Thyroid gland (tissue), 4 donors: Measurements from ENCODE around the gene MRPS7. TPM values are rescaled to one million over a fixed set of nuclear protein-coding genes. Genes with fewer than 3 reads are reported as not detected.
A peak's percentile ranks its signal among the peaks of the same experiment; 100 is the strongest.

Experiments
- DNase-seq, 2 donors: peaks; one replicate each; pipeline ENCODE4 v3.0.0-alpha.2; 2019
- H3K27ac ChIP-seq, 3 donors: fragments of 200-600 bp; sonication (generic); 1 replicate in 2 of 3; 2 replicates in 1 of 3; pipeline ENCODE4 v1.5.1; 2016 to 2019; ENCODE audit warnings: mild to moderate bottlenecking in 1 of 3, moderate library complexity in 1 of 3
- H3K27me3 ChIP-seq: fragments of 200-600 bp; sonication (generic); one replicate; pipeline ENCODE4 v1.5.1; 2019
- H3K36me3 ChIP-seq, 2 donors: fragments of 200-600 bp; sonication (generic); one replicate each; pipeline ENCODE4 v1.5.1; 2016 to 2019
- H3K4me1 ChIP-seq, 2 donors: fragments of 200-600 bp; sonication (generic); one replicate each; pipeline ENCODE4 v1.5.1; 2017 to 2019
- H3K4me3 ChIP-seq, 3 donors: fragments of 200-600 bp; sonication (generic); replicated peaks in 1 of 3; 1 replicate in 2 of 3; 2 replicates in 1 of 3; pipeline ENCODE4 v1.5.1; 2016; ENCODE audit warnings: mild to moderate bottlenecking in 1 of 3
- H3K9me3 ChIP-seq: fragments of 200-600 bp; sonication (generic); one replicate; pipeline ENCODE4 v1.5.1; 2017
- POLR2A ChIP-seq, 2 donors: fragments of 450-650 bp; IDR thresholded peaks; one replicate each; pipeline ENCODE4 v1.6.1; 2017; ENCODE audit warnings: antibody characterized with exemption in 2 of 2, mild to moderate bottlenecking in 2 of 2, moderate library complexity in 1 of 2
- WGBS, 2 donors: methylation state at CpG; one replicate each; pipeline ENCODE4 v1.1.5; 2017; 5-methylcytosine and 5-hydroxymethylcytosine counted together
- intact Hi-C: fragments of 100-400 bp; cut with DNase I; formaldehyde crosslinking; loops from one replicate; pipeline ENCODE4 v1.15.1; 2023
- total RNA-seq, 4 donors: library from RNA; depleted of rRNA; stranded (reverse); fragments of >200 nt; gene quantifications; one replicate each; pipeline ENCODE4 v1.2.3, GENCODE V29; 2016
- TF ChIP-seq, protein P1 (sequence below), 6 experiments: fragments of 200-600 bp in 3 of 6; fragments of 450-650 bp in 3 of 6; sonication (generic) in 3 of 6; IDR thresholded peaks; one replicate each; pipeline ENCODE4 v1.5.1; 2016 to 2019; ENCODE audit warnings: antibody characterized with exemption in 6 of 6, mild to moderate bottlenecking in 2 of 6, inconsistent platforms in 1 of 6, moderate library complexity in 1 of 6

MRPS7 gene
- total RNA-seq, 4 donors from 2014 or later: 29.9 to 59.4 (median 41.0) TPM

DNA sequence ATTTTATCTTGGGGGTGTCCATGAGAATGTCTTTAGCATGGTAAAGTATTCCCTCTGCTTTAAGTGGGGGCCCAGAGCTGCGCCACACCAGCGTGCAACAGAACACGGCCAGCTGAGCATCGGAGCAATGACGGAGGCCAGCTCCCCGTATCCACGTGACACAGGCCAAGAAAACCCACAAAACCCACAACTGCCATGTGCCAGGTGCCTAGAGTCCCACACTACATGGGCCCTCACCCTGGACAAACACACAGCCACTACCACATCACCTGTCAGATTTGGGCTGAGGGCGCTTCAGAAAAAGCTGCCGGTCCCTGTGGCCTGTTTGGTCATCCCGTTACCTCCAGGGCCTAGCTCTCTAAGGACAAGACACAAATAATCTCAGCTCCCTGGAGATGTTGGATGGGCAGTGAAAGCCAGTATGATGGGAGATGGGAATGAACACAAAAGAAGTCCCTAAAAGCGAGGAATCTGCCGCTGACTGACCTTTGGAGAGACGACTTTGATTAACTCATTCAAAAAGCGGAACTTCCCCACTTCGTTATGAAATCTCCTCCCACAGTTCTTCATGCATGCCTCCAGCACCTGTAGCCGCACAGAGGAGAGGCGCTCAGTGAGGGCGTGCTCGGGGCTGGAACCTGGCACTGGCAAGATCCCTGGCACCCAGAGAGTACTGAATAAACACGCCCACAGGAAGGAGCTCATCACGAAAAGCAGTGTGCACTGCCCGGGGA, 17.4 kb upstream of the MRPS7 start:
- TF ChIP-seq POLR2A (IDR thresholded peaks at IDR 0.05): no peak
- TF ChIP-seq, protein P1, sequence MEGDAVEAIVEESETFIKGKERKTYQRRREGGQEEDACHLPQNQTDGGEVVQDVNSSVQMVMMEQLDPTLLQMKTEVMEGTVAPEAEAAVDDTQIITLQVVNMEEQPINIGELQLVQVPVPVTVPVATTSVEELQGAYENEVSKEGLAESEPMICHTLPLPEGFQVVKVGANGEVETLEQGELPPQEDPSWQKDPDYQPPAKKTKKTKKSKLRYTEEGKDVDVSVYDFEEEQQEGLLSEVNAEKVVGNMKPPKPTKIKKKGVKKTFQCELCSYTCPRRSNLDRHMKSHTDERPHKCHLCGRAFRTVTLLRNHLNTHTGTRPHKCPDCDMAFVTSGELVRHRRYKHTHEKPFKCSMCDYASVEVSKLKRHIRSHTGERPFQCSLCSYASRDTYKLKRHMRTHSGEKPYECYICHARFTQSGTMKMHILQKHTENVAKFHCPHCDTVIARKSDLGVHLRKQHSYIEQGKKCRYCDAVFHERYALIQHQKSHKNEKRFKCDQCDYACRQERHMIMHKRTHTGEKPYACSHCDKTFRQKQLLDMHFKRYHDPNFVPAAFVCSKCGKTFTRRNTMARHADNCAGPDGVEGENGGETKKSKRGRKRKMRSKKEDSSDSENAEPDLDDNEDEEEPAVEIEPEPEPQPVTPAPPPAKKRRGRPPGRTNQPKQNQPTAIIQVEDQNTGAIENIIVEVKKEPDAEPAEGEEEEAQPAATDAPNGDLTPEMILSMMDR (IDR thresholded peaks at IDR 0.05): no peak
- Histone ChIP-seq H3K4me1 (peaks cover 0 to 4% of the 10 kb centered on the region in 2 donors), H3K27me3 (no peaks in the 10 kb centered on the region), H3K9me3 (no peaks in the 10 kb centered on the region), H3K4me3 (no peak overlapping the region), H3K36me3 (peaks cover 66 to 70% of the 10 kb centered on the region in 2 donors), H3K27ac (no peak overlapping the region)
- DNase-seq: no peak
- intact Hi-C loops: no loop called here
- WGBS, 2 donors: 89 to 90% methylated on average over 22 of the region's 22 CpGs

DNA sequence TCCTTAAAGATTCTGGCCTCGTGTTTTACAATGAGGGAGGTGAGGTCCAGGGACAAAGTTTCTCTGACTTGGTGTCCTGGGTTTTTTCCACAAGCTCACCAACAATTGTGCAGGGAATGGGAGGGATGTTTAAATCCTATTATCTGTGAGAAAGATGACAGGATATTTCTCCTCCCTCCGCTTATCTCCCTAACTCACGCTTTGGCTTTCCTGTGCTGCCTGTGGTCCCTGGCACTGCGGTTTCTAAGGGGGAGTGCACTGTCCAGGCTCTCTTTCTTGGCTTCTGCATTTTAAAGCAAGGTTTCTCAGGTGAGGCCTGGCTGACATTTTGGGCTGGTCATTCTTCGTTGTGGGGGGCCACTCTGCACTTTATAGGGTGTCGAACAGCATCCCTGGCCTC, 16.7 kb upstream of the MRPS7 start:
- H3K27me3 ChIP-seq: no peaks in the 10 kb centered on the region
- 93% methylated on average over 6 of the region's 6 CpGs for WGBS, 2 donors

DNA sequence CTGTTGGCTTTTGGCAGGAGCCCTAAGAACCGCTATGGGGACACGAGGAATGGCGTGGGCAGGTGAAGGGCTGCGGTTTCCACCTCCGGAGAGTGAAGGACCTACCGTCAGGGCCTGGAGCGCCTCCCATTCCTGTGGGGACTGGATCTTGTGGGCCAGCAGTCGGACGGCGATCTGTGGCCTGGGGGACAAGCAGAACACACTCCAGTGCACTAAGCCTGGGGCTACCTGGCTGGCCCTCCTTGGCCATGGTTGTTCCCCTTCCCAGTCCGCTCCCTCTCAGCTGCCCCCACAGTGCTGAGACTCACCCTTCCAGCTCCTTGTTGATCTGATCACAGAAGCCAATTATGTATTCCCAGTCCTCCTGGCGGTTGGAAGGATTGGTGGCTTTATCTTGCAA, 15.3 kb upstream of the MRPS7 start:
- WGBS, 2 donors: 92 to 99% methylated on average over 12 of the region's 12 CpGs
- Histone ChIP-seq H3K27me3 (no peaks in the 10 kb centered on the region), H3K27ac (no peak overlapping the region), H3K4me3 (no peak overlapping the region), H3K9me3 (no peaks in the 10 kb centered on the region), H3K36me3 (peaks cover 45 to 50% of the 10 kb centered on the region in 2 donors), H3K4me1 (peaks cover 0 to 14% of the 10 kb centered on the region in 2 donors)
- intact Hi-C loops: no loop called here
- no peak for DNase-seq
- TF ChIP-seq, protein P1 (IDR thresholded peaks at IDR 0.05): no peak
- TF ChIP-seq POLR2A (IDR thresholded peaks at IDR 0.05): no peak

More for the DNA sequence above, 16.7 kb upstream of the MRPS7 start:
- DNase-seq: no peak
- Histone ChIP-seq H3K27ac (no peak overlapping the region), H3K36me3 (peaks cover 59 to 64% of the 10 kb centered on the region in 2 donors), H3K4me1 (peaks cover 0 to 11% of the 10 kb centered on the region in 2 donors), H3K4me3 (no peak overlapping the region), H3K9me3 (no peaks in the 10 kb centered on the region)
- intact Hi-C loops: no loop called here
- TF ChIP-seq POLR2A (IDR thresholded peaks at IDR 0.05): no peak
- TF ChIP-seq, protein P1 (IDR thresholded peaks at IDR 0.05): no peak

DNA sequence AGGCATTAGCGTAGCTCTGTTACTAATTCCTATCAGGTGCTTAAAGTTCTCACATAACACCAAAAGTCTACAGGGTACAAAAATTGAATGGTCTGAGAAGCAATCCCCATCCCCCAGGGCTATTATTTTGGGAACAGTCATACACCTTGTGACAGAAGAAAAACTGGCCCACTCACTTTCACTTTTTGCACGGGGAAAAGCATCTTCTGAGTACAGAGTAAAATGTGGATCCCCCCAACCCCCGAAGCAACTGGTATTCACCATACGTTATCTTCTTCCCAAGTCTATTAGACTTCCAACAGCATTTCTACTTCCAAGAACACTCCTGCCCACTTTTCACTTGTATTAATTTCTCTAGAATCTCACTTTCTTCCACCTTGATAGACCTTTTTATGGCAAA, 12.1 kb upstream of the MRPS7 start:
- Histone ChIP-seq H3K36me3 (peaks cover 17 to 18% of the 10 kb centered on the region in 2 donors), H3K9me3 (no peaks in the 10 kb centered on the region), H3K27ac (peak overlapping the region in 1 of 3 donors; percentile 54), H3K4me1 (peaks cover 0 to 14% of the 10 kb centered on the region in 2 donors), H3K27me3 (no peaks in the 10 kb centered on the region), H3K4me3 (no peak overlapping the region)
- intact Hi-C loops: no loop called here
- TF ChIP-seq, protein P1 (IDR thresholded peaks at IDR 0.05): no peak
- no peak for TF ChIP-seq POLR2A (IDR thresholded peaks at IDR 0.05)
- no peak for DNase-seq
- 68 to 82% methylated on average over 4 of the region's 4 CpGs for WGBS, 2 donors

DNA sequence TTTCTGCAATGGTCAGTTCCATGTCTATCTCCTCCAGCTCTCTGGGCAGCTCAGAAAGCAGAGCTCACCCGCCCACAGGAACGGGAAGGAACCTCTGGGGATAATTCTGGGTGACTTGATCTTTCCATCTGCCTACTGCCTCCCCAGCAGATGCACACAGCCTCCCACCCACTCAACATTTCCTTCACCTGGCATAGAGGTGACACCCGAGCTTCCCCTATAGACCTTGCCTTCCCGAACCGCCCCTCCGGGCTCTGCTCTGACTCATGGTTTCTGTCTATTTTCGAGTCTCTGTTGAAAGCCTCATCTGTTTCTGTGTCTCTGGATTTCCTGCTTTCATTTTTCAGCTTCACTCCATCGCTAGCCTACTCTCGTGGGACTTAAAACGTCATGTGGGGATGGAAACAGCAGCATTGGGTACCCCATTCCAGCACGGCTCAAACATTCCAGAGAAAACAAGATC, 11.6 kb upstream of the MRPS7 start:
- Histone ChIP-seq H3K36me3 (peaks cover 13 to 14% of the 10 kb centered on the region in 2 donors), H3K4me3 (no peak overlapping the region), H3K27me3 (no peaks in the 10 kb centered on the region), H3K4me1 (peaks cover 0 to 14% of the 10 kb centered on the region in 2 donors), H3K27ac (peak overlapping the region in 2 of 3 donors; percentile 42 to 54), H3K9me3 (no peaks in the 10 kb centered on the region)
- DNase-seq: no peak
- TF ChIP-seq, protein P1 (IDR thresholded peaks at IDR 0.05): no peak
- no peak for TF ChIP-seq POLR2A (IDR thresholded peaks at IDR 0.05)
- WGBS, 2 donors: 63 to 75% methylated on average over 11 of the region's 11 CpGs
- intact Hi-C loops: no loop called here
